Subcutaneous adipose tissue (tissue), 4 donors: ENCODE results near the gene RBM47. TPM values are rescaled to one million over a fixed set of nuclear protein-coding genes. Genes with fewer than 3 reads are reported as not detected.

Experiments used
- total RNA-seq, 4 donors: library from RNA; depleted of rRNA; stranded (reverse); fragments of >200 nt; gene quantifications; one replicate each; pipeline ENCODE4 v1.1.0, GENCODE V29; 2016
- TF ChIP-seq, protein P1 (sequence below): fragments of 450-650 bp; IDR thresholded peaks from one replicate; pipeline ENCODE4 v1.5.1; 2016; ENCODE audit warnings: low read depth, mild to moderate bottlenecking, control low read depth, antibody characterized with exemption, moderate library complexity

RBM47 gene
- total RNA-seq, 4 donors from 2014 or later, result 29.4 to 84.3 (median 54.7) TPM

DNA sequence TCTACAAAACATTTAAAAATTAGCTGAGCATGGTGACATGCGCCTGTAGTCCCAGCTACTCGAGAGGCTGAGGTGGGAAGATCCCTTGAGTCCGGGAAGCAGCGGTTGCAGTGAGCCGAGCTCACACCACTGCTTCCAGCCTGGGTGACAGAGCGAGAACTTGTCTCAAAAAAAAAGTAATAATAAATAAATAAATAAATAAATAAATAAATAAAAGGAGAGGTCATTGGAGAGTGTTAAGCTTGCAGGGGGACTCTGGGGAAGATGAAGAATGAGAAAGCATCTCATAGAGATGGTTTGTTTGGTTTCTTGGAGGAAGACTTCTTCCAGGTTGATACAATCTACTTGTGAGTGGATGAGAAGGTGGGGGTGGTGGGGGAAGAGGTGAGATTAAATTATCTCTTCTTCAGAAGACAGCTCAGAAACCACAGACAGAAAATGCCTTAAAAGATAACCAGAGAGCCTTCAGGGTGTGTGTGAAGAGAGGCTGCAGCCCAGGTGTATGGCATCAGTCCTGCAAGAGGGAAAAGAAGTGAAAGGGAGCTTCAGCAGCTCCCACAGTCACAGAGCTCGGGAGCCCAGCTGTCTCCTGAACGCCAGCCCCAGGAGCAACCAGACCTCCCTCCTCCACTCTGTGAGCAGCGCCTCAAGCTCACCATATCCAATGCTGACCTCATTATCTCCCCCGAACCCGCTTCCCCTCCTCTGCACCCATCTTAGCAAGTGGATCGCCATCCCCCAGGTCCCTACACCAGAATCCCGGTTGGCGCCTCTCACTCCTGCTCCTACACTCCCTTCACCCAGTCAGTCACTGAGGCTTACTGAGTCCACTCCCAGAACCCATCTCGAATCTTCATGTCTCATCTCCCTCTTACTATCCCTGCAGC, 48.2 kb downstream of the RBM47 start:
- TF ChIP-seq, protein P1, sequence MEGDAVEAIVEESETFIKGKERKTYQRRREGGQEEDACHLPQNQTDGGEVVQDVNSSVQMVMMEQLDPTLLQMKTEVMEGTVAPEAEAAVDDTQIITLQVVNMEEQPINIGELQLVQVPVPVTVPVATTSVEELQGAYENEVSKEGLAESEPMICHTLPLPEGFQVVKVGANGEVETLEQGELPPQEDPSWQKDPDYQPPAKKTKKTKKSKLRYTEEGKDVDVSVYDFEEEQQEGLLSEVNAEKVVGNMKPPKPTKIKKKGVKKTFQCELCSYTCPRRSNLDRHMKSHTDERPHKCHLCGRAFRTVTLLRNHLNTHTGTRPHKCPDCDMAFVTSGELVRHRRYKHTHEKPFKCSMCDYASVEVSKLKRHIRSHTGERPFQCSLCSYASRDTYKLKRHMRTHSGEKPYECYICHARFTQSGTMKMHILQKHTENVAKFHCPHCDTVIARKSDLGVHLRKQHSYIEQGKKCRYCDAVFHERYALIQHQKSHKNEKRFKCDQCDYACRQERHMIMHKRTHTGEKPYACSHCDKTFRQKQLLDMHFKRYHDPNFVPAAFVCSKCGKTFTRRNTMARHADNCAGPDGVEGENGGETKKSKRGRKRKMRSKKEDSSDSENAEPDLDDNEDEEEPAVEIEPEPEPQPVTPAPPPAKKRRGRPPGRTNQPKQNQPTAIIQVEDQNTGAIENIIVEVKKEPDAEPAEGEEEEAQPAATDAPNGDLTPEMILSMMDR, result no peak

- TF ChIP-seq, protein P1, result no peak
Measured at GRCh38 chr4:40579983-40580382, 49.7 kb downstream of the RBM47 start.

- TF ChIP-seq, protein P1, result no peak
Measured at GRCh38 chr4:40577588-40578253, 51.9 kb downstream of the RBM47 start.

DNA sequence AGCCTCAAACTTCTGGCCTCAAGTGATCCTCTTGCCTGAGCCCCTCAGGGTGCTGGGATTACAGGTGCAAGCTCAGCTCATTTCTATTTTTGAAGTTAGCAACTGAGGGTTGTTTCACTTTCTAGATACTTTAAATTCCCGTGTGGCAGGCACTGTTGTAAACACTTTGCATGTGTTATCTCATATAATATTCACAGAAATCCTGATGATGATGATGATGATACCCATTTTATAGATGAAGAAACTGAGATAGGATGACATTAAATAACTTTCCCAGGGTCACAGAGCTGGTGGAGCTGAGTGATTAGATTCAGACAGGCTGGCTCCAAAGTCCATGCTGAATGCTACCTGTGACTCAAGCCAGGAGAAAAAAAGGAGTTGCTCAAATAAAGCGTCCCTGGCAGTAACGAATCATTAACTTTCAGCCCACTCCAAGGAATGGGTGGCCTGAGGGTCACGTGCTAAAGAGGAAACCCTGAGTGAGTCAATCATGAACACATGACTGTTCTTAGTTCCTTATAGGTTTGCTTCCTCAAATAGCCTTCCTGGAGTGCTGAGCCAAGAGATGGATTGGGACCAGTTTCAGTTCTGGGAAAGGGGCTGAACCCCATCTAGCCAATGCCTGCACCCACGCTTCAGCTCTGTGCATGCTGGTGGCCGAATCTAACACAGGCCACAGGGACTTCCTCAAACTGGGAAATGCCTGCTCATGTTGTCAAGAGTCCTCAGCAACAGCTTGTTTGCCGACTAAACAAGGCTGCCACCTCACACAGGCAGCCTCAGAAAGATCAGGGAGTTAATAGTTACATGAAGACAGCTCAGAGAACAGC, 52.8 kb downstream of the RBM47 start:
- TF ChIP-seq, protein P1, result no peak

- TF ChIP-seq, protein P1, result no peak
Measured at GRCh38 chr4:40575846-40576245, 53.8 kb downstream of the RBM47 start.

DNA sequence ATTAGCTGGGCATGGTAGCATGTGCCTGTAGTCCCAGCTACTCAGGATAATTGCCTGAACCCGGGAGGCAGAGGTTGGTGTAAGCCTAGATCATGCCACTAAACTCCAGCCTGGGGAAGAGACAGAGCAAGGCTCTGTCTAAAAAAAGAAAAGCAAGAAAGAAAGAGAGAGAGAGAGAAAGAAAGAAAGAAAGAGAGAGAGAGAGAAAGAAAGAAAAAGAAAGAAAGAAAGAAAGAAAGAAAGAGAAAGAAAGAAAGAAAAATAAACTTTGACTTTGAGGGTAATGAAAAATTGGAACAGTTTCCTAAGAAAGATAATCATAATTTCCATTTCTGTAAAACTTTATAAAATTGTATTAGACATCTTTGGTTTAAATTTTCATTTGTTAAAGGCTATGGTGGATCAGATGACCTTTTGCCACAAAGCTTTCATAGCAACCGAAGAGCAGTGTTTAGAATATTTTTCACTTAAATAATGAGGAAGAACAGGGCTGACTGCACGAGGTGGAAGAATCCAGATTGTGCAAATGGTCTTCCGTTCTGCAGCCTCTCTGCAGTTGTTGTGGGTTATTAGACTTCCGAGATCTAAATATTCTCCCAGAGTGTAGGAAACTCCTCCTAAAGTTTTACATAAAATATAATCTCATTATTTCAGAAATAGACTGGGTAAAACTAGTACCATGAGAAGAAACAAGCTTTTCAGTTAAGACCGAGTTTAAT, 55.9 kb downstream of the RBM47 start:
- TF ChIP-seq, protein P1, result no peak
